H1 (cell line): Measurements from ENCODE around the gene DTX2. TPM values are rescaled to one million over a fixed set of nuclear protein-coding genes. Genes with fewer than 3 reads are reported as not detected.
"Not testable (repeated sequence)": the region's sequence is repeated elsewhere in the genome, so short reads cannot be mapped to it uniquely, and the experiment has no call there.

Experiments used
- CTCF ChIA-PET: fragments of 300-600 bp; sonication (Branson Sonifier 250); formaldehyde crosslinking; loops from one replicate; lab custom pipeline; 2021; ENCODE audit not compliant: partially characterized antibody; lab: Charles Lee
- POLR2A ChIA-PET: fragments of 300-600 bp; sonication (Branson Sonifier 250); formaldehyde crosslinking; loops from one replicate; lab custom pipeline; 2021; ENCODE audit warnings: inconsistent platforms; ENCODE audit not compliant: partially characterized antibody; lab: Charles Lee
- DNase-seq, 2 experiments: peaks; one replicate each; pipeline versions ENCODE4 v3.0.0 to v3.0.0-alpha.2; 2010 to 2022; ENCODE audit warnings: low spot score in 2 of 2, low read depth in 1 of 2, mixed read lengths in 1 of 2
- FAIRE-seq: peaks from 2 replicates; lab custom pipeline; 2011; peaks lifted over from hg19 to GRCh38; lab: Jason Lieb, UNC
- H2AFZ ChIP-seq: 2 replicates; pipeline ENCODE4 v1.8.1; 2012; ENCODE audit warnings: low read length, inconsistent platforms
- H2AK5ac ChIP-seq: 2 replicates; pipeline ENCODE4 v1.6.1; 2013; ENCODE audit warnings: low read depth, low read length
- H2BK120ac ChIP-seq: replicated peaks from 2 replicates; pipeline ENCODE3; 2013; ENCODE audit warnings: low read depth, low read length, inconsistent platforms
- H2BK12ac ChIP-seq: 2 replicates; pipeline ENCODE4 v1.6.1; 2013; ENCODE audit warnings: low read depth, low read length
- H2BK15ac ChIP-seq: 2 replicates; pipeline ENCODE4 v1.6.1; 2013; ENCODE audit warnings: low read length
- H2BK20ac ChIP-seq: 2 replicates; pipeline ENCODE4 v1.6.1; 2013; ENCODE audit warnings: low read length
- H2BK5ac ChIP-seq: 2 replicates; pipeline ENCODE4 v1.6.1; 2013; ENCODE audit warnings: low read depth, low read length
- H3K14ac ChIP-seq: 2 replicates; pipeline ENCODE4 v1.6.1; 2013; ENCODE audit warnings: inconsistent platforms; ENCODE audit not compliant: insufficient read length
- H3K18ac ChIP-seq: 2 replicates; pipeline ENCODE4 v1.6.1; 2013; ENCODE audit warnings: low read length; ENCODE audit errors: extremely low read depth
- H3K23ac ChIP-seq: 2 replicates; pipeline ENCODE4 v1.6.1; 2013; ENCODE audit warnings: inconsistent platforms; ENCODE audit not compliant: insufficient read length
- H3K23me2 ChIP-seq: 2 replicates; pipeline ENCODE4 v1.6.1; 2013; ENCODE audit warnings: low read depth, low read length
- H3K27ac ChIP-seq: 2 replicates; pipeline ENCODE4 v1.6.1; 2011; ENCODE audit warnings: low read depth, low read length, inconsistent platforms
- H3K27me3 ChIP-seq, 4 experiments: replicated peaks in 1 of 4; 1 replicate in 1 of 4; 2 replicates in 3 of 4; pipeline versions ENCODE4 v1.6.1 to v1.8.1; 2011 to 2013; ENCODE audit warnings: low read length in 3 of 4, mild to moderate bottlenecking in 3 of 4, inconsistent platforms in 2 of 4, mixed read lengths in 2 of 4, moderate library complexity in 1 of 4; ENCODE audit not compliant: control insufficient read depth in 3 of 4, insufficient read depth in 3 of 4; ENCODE audit errors: extremely low read depth in 1 of 4
- H3K36me3 ChIP-seq, 4 experiments: 2 replicates each; pipeline versions ENCODE4 v1.6.1 to v1.8.1; 2011 to 2013; ENCODE audit warnings: mild to moderate bottlenecking in 4 of 4, low read length in 3 of 4, moderate library complexity in 2 of 4, control low read depth in 1 of 4, inconsistent platforms in 1 of 4; ENCODE audit not compliant: insufficient read depth in 4 of 4, control insufficient read depth in 2 of 4
- H3K4ac ChIP-seq: replicated peaks from 2 replicates; pipeline ENCODE3; 2013; ENCODE audit warnings: low read length, low read depth, mixed read lengths, inconsistent platforms; ENCODE audit not compliant: insufficient read length
- H3K4me1 ChIP-seq, 4 experiments: replicated peaks in 1 of 4; 1 replicate in 1 of 4; 2 replicates in 3 of 4; pipeline versions ENCODE4 v1.6.1 to v1.8.1; 2011 to 2013; ENCODE audit warnings: low read length in 3 of 4, inconsistent platforms in 2 of 4, mixed read lengths in 1 of 4; ENCODE audit not compliant: insufficient read depth in 4 of 4, control insufficient read depth in 3 of 4
- H3K4me2 ChIP-seq, 2 experiments: 2 replicates each; pipeline versions ENCODE4 v1.6.1 to v1.8.1; 2011 to 2013; ENCODE audit warnings: low read depth in 2 of 2, low read length in 2 of 2, control low read depth in 1 of 2, inconsistent platforms in 1 of 2, mild to moderate bottlenecking in 1 of 2; ENCODE audit not compliant: insufficient read depth in 1 of 2
- H3K4me3 ChIP-seq, 4 experiments: fragments of 200-600, 300-600 bp in 1 of 4; sonication (generic), shearing (Covaris generic), sonication (Bioruptor Twin) in 1 of 4; 2 replicates each; pipeline versions ENCODE4 v1.5.1 to v1.8.1; 2011 to 2016; ENCODE audit warnings: low read length in 4 of 4, low read depth in 3 of 4, control low read depth in 2 of 4, inconsistent platforms in 2 of 4, mild to moderate bottlenecking in 2 of 4, mixed read lengths in 1 of 4, moderate library complexity in 1 of 4; ENCODE audit not compliant: insufficient read depth in 2 of 4; ENCODE audit errors: extremely low read depth in 1 of 4
- H3K56ac ChIP-seq: replicated peaks from 2 replicates; pipeline ENCODE3; 2013; ENCODE audit warnings: low read depth, mild to moderate bottlenecking, mixed read lengths, low read length, inconsistent platforms; ENCODE audit not compliant: insufficient read length
- H3K79me1 ChIP-seq: 2 replicates; pipeline ENCODE4 v1.6.1; 2013; ENCODE audit warnings: low read depth, low read length, control low read depth
- H3K79me2 ChIP-seq, 2 experiments: 2 replicates each; pipeline versions ENCODE4 v1.6.1 to v1.8.1; 2012 to 2013; ENCODE audit warnings: low read length in 2 of 2, mild to moderate bottlenecking in 2 of 2, inconsistent platforms in 1 of 2; ENCODE audit not compliant: insufficient read depth in 2 of 2, control insufficient read depth in 1 of 2
- H3K9ac ChIP-seq, 4 experiments: replicated peaks in 1 of 4; 1 replicate in 1 of 4; 2 replicates in 3 of 4; pipeline versions ENCODE4 v1.6.1 to v1.8.1; 2011 to 2013; ENCODE audit warnings: low read depth in 3 of 4, low read length in 3 of 4, control low read depth in 2 of 4, mild to moderate bottlenecking in 2 of 4, moderate library complexity in 2 of 4, inconsistent platforms in 1 of 4; ENCODE audit errors: extremely low read depth in 1 of 4
- H3K9me3 ChIP-seq, 2 experiments: 2 replicates each; pipeline versions ENCODE4 v1.6.1 to v1.8.1; 2012 to 2013; ENCODE audit warnings: mild to moderate bottlenecking in 2 of 2, moderate library complexity in 2 of 2, control low read depth in 1 of 2, inconsistent platforms in 1 of 2, low read depth in 1 of 2, low read length in 1 of 2, mixed read lengths in 1 of 2; ENCODE audit not compliant: insufficient read depth in 2 of 2
- H4K20me1 ChIP-seq, 2 experiments: replicated peaks in 1 of 2; 2 replicates each; pipeline versions ENCODE3 to v1.8.1; 2011 to 2013; ENCODE audit warnings: inconsistent platforms in 2 of 2, low read length in 2 of 2, mild to moderate bottlenecking in 1 of 2; ENCODE audit not compliant: insufficient read depth in 2 of 2, control insufficient read depth in 1 of 2
- H4K5ac ChIP-seq: 2 replicates; pipeline ENCODE4 v1.6.1; 2013; ENCODE audit warnings: low read length, low read depth, mixed read lengths, inconsistent platforms; ENCODE audit not compliant: insufficient read length
- H4K8ac ChIP-seq: 2 replicates; pipeline ENCODE4 v1.8.0; 2013; ENCODE audit warnings: mild to moderate bottlenecking, moderate library complexity, low read length, inconsistent platforms; ENCODE audit not compliant: insufficient read depth; ENCODE audit errors: extremely low read depth
- H4K91ac ChIP-seq: replicated peaks from 2 replicates; pipeline ENCODE3; 2013; ENCODE audit warnings: low read length, mixed read lengths, inconsistent platforms; ENCODE audit not compliant: insufficient read length
- WGBS, 2 experiments: shearing (Covaris generic) in 1 of 2; methylation state at CpG; one replicate each; pipeline versions ENCODE4 v1.1.6 to v1.1.7; 2013 to 2015; ENCODE audit warnings: low lambda C conversion rate in 2 of 2, mixed read lengths in 2 of 2, inconsistent platforms in 1 of 2, low coverage in 1 of 2, missing lambda C conversion rate in 1 of 2; ENCODE audit not compliant: insufficient replicate concordance in 2 of 2, insufficient coverage in 1 of 2, insufficient read length in 1 of 2; ENCODE audit errors: extremely low coverage in 1 of 2, missing lambda C conversion rate in 1 of 2; 5-methylcytosine and 5-hydroxymethylcytosine counted together
- polyA plus RNA-seq, 7 experiments: library from polyadenylated mRNA; depleted of rRNA in 3 of 7; stranded (reverse) in 5 of 7; unstranded in 2 of 7; fragments of >200 nt in 5 of 7; fragments of 200-250 nt in 2 of 7; gene quantifications; 1 replicate in 5 of 7; 2 replicates in 1 of 7; 4 replicates in 1 of 7; pipeline versions ENCODE4 v1.2.1 to v1.2.3, GENCODE V29; 2011 to 2013; ENCODE audit warnings: missing spikeins in 2 of 7, mixed read lengths in 2 of 7
- total RNA-seq: library from RNA; stranded (reverse); fragmentation: NEBNext Ultra II Directional; extraction: Animal tissue kit (Norgen Biotek cat#: 25700); gene quantifications from 2 replicates; pipeline ENCODE4 v1.2.1, GENCODE V29; 2021

DTX2 gene
- total and polyA plus RNA-seq, 2 of the 8 experiments (the other 6 are each of a cell fraction or from before 2014, with no cell fraction given), result 37.4 to 59.1 TPM

DNA sequence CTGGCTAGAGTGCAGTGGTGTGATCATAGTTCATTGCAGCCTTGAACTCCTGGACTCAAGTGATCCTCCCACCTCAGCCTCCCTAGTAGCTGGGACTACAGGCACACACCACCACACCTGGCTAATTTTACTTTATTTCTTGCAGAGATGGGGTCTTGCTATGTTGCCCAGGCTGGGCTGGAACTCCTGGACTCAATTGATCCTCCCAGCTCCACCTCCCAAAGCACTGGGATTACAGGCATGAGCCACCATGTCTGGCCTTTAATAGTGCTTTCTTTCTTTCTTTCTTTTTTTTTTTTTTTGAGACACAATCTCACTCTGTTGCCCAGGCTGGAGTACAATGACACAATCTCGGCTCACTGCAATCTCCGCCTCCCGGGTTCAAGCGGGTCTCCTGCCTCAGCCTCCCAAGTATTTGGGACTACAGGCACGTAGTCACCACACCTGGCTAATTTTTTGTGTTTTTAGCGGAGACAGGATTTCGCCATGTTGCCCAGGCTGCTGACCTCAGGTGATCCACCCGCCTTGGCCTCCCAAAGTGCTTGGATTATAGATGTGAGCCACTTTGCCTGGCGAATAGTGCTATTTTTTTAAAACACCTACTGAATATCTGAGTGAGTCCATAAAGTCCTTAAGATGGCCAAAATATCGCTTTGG lies 43.7 kb upstream of the DTX2 start:
- H3K36me3 ChIP-seq, H4K8ac ChIP-seq, H3K9me3 ChIP-seq, H3K23me2 ChIP-seq, H3K4me3 ChIP-seq, H4K91ac ChIP-seq, H3K79me2 ChIP-seq, H4K20me1 ChIP-seq, H3K23ac ChIP-seq, H3K18ac ChIP-seq, DNase-seq, H3K9ac ChIP-seq, H3K4me1 ChIP-seq, H3K4ac ChIP-seq, H2AFZ ChIP-seq, H2BK15ac ChIP-seq, H3K4me2 ChIP-seq, H2BK120ac ChIP-seq, H2AK5ac ChIP-seq, H3K79me1 ChIP-seq, H4K5ac ChIP-seq, H3K27ac ChIP-seq, FAIRE-seq, H3K27me3 ChIP-seq, H2BK5ac ChIP-seq, H2BK20ac ChIP-seq, H2BK12ac ChIP-seq, CTCF ChIA-PET, H3K14ac ChIP-seq, H3K56ac ChIP-seq: not testable (repeated sequence)
- POLR2A ChIA-PET, result interaction anchor here (1.2 to 2.0 kb wide), 2 partner anchors 10 to 24 kb away, joined by 4 to 8 read pairs; no protein-coding TSS in a partner anchor
- WGBS, 2 experiments, result 91% methylated on average over 10 of the region's 10 CpGs; no CpG with 5 or more reads in 1 of the 2 experiments

DNA sequence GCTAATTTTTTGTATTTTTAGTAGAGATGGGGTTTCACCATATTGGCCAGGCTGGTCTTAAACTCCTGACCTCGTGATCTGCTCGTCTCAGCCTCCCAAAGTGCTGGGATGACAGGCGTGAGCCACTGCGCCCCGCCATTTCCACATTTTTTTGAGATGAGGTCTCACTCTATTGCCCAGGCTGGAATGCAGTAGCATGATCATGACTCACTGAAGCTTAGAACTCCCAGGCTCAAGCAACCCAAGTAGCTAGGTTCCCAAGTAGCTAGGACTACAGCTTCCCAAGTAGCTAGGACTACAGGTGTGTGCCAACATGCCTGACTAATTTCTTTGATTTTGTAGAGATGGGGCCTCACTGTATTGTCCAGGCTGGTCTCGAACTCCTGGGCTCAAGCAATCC lies 40.4 kb upstream of the DTX2 start:
- POLR2A ChIA-PET, result not testable (repeated sequence)

More for the DNA sequence above, 40.4 kb upstream of the DTX2 start:
- H2BK5ac ChIP-seq, H3K14ac ChIP-seq, H3K4ac ChIP-seq, H2BK120ac ChIP-seq, H3K9ac ChIP-seq, H2BK12ac ChIP-seq, H3K79me1 ChIP-seq, CTCF ChIA-PET, H4K20me1 ChIP-seq, H3K27ac ChIP-seq, H3K23ac ChIP-seq, H3K23me2 ChIP-seq, H3K4me3 ChIP-seq, DNase-seq, H4K8ac ChIP-seq, H2BK20ac ChIP-seq, H2BK15ac ChIP-seq, H3K18ac ChIP-seq, H4K5ac ChIP-seq, H3K4me2 ChIP-seq, H4K91ac ChIP-seq, H3K79me2 ChIP-seq, H3K56ac ChIP-seq, H3K27me3 ChIP-seq, H3K9me3 ChIP-seq, FAIRE-seq, H3K4me1 ChIP-seq, H3K36me3 ChIP-seq, H2AK5ac ChIP-seq, H2AFZ ChIP-seq: not testable (repeated sequence)
- 79% methylated on average over 6 of the region's 6 CpGs; no CpG with 5 or more reads in 1 of the 2 experiments for WGBS, 2 experiments
